ENCODE results near the gene ZNF750.
A peak's percentile ranks its signal among the peaks of the same experiment; 100 is the strongest.

Gene ZNF750

GRCh38 chr17:82856361-82856760, 16.5 kb upstream of the ZNF750 start:
- TF ChIP-seq, protein P1, sequence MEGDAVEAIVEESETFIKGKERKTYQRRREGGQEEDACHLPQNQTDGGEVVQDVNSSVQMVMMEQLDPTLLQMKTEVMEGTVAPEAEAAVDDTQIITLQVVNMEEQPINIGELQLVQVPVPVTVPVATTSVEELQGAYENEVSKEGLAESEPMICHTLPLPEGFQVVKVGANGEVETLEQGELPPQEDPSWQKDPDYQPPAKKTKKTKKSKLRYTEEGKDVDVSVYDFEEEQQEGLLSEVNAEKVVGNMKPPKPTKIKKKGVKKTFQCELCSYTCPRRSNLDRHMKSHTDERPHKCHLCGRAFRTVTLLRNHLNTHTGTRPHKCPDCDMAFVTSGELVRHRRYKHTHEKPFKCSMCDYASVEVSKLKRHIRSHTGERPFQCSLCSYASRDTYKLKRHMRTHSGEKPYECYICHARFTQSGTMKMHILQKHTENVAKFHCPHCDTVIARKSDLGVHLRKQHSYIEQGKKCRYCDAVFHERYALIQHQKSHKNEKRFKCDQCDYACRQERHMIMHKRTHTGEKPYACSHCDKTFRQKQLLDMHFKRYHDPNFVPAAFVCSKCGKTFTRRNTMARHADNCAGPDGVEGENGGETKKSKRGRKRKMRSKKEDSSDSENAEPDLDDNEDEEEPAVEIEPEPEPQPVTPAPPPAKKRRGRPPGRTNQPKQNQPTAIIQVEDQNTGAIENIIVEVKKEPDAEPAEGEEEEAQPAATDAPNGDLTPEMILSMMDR (IDR thresholded peaks at IDR 0.05; ENCODE audit: poor library complexity, severe bottlenecking) = no peak
- H3K4me3 ChIP-seq (ENCODE audit: severe bottlenecking) = no peak overlapping the region
- no peaks in the 10 kb centered on the region for H3K9me3 ChIP-seq (ENCODE audit: severe bottlenecking)
- no peak for ATAC-seq (ENCODE audit: low read depth)
- no peaks in the 10 kb centered on the region for H3K27me3 ChIP-seq (ENCODE audit: insufficient read depth, poor library complexity, severe bottlenecking)
- H3K27ac ChIP-seq (ENCODE audit: poor library complexity, severe bottlenecking) = no peak overlapping the region
- peaks cover 20% of the 10 kb centered on the region for H3K4me1 ChIP-seq (ENCODE audit: insufficient read depth, poor library complexity, severe bottlenecking)
- peak; percentile 12 for DNase-seq (ENCODE audit: low spot score)
- no peaks in the 10 kb centered on the region for H3K36me3 ChIP-seq (ENCODE audit: low read depth)

- Histone ChIP-seq H3K4me1 (ENCODE audit: insufficient read depth, poor library complexity, severe bottlenecking) (peaks cover 11% of the 10 kb centered on the region), H3K27me3 (ENCODE audit: insufficient read depth, poor library complexity, severe bottlenecking) (no peaks in the 10 kb centered on the region), H3K4me3 (ENCODE audit: severe bottlenecking) (no peak overlapping the region), H3K27ac (ENCODE audit: poor library complexity, severe bottlenecking) (no peak overlapping the region), H3K9me3 (ENCODE audit: severe bottlenecking) (no peaks in the 10 kb centered on the region), H3K36me3 (ENCODE audit: low read depth) (no peaks in the 10 kb centered on the region)
- TF ChIP-seq, protein P1 (IDR thresholded peaks at IDR 0.05; ENCODE audit: poor library complexity, severe bottlenecking) = no peak
- DNase-seq (ENCODE audit: low spot score) (peak; percentile 39), ATAC-seq (ENCODE audit: low read depth) (no peak)
Measured at GRCh38 chr17:82854226-82854625, 14.4 kb upstream of the ZNF750 start.

GRCh38 chr17:82851381-82851780, 11.6 kb upstream of the ZNF750 start:
- Histone ChIP-seq H3K27ac (ENCODE audit: poor library complexity, severe bottlenecking) (no peak overlapping the region), H3K4me3 (ENCODE audit: severe bottlenecking) (no peak overlapping the region), H3K9me3 (ENCODE audit: severe bottlenecking) (no peaks in the 10 kb centered on the region), H3K27me3 (ENCODE audit: insufficient read depth, poor library complexity, severe bottlenecking) (no peaks in the 10 kb centered on the region), H3K4me1 (ENCODE audit: insufficient read depth, poor library complexity, severe bottlenecking) (peaks cover 6% of the 10 kb centered on the region), H3K36me3 (ENCODE audit: low read depth) (no peaks in the 10 kb centered on the region)
- TF ChIP-seq, protein P1 (IDR thresholded peaks at IDR 0.05; ENCODE audit: poor library complexity, severe bottlenecking) = no peak
- ATAC-seq (ENCODE audit: low read depth) (no peak), DNase-seq (ENCODE audit: low spot score) (peak; percentile 24)

DNA sequence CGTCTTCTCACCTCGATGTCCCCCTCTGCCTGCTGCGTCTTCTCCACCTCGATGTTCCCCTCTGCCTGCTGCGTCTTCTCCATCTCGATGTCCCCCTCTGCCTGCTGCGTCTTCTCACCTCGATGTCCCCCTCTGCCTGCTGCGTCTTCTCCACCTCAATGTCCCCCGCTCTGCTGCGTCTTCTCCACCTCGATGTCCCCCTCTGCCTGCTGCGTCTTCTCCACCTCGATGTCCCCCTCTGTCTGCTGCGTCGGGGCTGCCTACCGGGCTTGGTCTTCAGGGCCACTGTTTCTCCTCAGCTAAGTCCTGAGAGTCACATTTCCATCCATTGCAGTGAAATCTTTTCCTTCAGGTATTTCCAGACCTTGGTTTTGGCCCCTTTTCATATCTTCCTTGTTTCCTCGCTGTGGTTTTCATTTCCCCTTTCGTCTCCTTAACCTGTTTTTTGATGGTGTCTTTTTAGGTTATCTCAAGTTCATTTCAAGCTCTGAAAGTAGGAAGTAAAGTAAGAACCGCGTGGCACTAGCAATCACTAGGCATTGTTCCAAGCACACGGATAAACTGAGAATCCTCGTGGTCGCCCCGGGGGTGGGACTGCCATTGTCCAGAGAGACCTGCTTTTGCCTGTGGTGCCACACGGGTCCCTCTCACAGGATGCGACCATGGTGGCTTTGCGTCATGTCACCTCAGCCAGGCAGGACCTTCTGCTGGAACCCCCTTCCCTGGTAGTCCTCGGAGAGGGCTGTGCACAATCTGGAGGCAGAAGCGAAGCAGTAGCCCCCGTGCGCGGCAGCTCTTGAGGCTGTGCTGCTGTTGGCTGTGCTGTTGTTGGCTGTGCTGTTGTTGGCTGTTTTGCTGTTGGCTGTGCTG, 9.5 kb upstream of the ZNF750 start:
- TF ChIP-seq, protein P1 (IDR thresholded peaks at IDR 0.05; ENCODE audit: poor library complexity, severe bottlenecking) = no peak
- Histone ChIP-seq H3K36me3 (ENCODE audit: low read depth) (no peaks in the 10 kb centered on the region), H3K27me3 (ENCODE audit: insufficient read depth, poor library complexity, severe bottlenecking) (no peaks in the 10 kb centered on the region), H3K4me1 (ENCODE audit: insufficient read depth, poor library complexity, severe bottlenecking) (peaks cover 6% of the 10 kb centered on the region), H3K27ac (ENCODE audit: poor library complexity, severe bottlenecking) (no peak overlapping the region), H3K9me3 (ENCODE audit: severe bottlenecking) (no peaks in the 10 kb centered on the region), H3K4me3 (ENCODE audit: severe bottlenecking) (no peak overlapping the region)
- DNase-seq (ENCODE audit: low spot score) (peak; percentile 49), ATAC-seq (ENCODE audit: low read depth) (no peak)

- H3K36me3 ChIP-seq (ENCODE audit: low read depth) = no peaks in the 10 kb centered on the region
- TF ChIP-seq, protein P1 (IDR thresholded peaks at IDR 0.05; ENCODE audit: poor library complexity, severe bottlenecking) = no peak
- DNase-seq (ENCODE audit: low spot score) (peak; percentile 92), ATAC-seq (ENCODE audit: low read depth) (peak; percentile 97)
- H3K4me3 ChIP-seq (ENCODE audit: severe bottlenecking) = peak overlapping the region; percentile 16
- no peaks in the 10 kb centered on the region for H3K9me3 ChIP-seq (ENCODE audit: severe bottlenecking)
- H3K27ac ChIP-seq (ENCODE audit: poor library complexity, severe bottlenecking) = peak overlapping the region; percentile 58
- H3K27me3 ChIP-seq (ENCODE audit: insufficient read depth, poor library complexity, severe bottlenecking) = no peaks in the 10 kb centered on the region
- peaks cover 6% of the 10 kb centered on the region for H3K4me1 ChIP-seq (ENCODE audit: insufficient read depth, poor library complexity, severe bottlenecking)
Measured at GRCh38 chr17:82848022-82848592, 8.3 kb upstream of the ZNF750 start.

All from RWPE2 (cell line).